Stimulated activated CD4-positive, alpha-beta T cell treated with anti-CD3 and anti-CD28 coated beads, TNF-alpha, amount 100 ng/mL, for 1 hour (primary cell): Measurements from ENCODE around the gene UBE2E2.

Experiments used
- DNase-seq, 3 donors: peaks; one replicate each; pipeline ENCODE4 v3.0.0-alpha.2; 2020; ENCODE audit warnings: low read depth in 3 of 3, low spot score in 1 of 3

UBE2E2 gene

DNA sequence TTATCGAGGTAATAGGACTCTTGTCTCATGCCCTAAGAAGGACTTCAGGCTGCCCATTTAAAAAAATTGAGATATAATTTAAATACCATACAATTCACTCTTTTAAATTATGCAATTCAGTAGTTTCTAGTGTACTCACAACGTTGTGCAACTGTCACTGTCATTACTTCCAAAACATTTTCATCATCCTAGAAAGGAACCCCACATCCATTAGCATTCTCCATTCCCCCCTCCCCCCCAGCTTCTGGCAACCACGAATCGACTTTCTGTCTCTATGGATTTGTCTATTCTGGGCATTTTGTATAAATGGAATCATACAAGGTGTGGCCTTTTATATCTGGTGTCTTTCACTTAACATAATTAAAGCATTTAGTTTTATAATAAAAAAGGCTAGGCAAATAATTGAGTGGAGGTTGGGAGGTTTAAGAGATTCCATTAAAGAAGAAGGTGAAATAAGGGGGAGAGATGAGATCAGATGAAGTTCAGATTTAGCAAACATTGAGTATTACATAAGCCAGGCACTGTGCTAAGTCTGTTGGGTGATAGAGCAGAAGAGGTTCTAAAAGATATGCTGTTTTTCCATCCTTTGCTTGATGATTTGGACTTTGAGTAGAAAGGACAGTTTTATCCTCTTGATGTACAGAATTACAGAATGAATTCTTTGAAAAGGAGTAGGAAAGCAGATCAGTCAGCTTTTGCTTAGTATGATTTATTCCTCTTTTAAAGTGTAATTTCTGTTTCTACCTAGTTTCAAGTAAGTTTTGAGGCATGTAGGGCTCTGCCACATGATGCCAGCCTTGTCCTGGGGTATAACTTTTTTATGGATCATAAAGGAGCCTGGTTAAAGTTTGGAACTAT, 36.3 kb downstream of the UBE2E2 start:
- DNase-seq: no peak

DNA sequence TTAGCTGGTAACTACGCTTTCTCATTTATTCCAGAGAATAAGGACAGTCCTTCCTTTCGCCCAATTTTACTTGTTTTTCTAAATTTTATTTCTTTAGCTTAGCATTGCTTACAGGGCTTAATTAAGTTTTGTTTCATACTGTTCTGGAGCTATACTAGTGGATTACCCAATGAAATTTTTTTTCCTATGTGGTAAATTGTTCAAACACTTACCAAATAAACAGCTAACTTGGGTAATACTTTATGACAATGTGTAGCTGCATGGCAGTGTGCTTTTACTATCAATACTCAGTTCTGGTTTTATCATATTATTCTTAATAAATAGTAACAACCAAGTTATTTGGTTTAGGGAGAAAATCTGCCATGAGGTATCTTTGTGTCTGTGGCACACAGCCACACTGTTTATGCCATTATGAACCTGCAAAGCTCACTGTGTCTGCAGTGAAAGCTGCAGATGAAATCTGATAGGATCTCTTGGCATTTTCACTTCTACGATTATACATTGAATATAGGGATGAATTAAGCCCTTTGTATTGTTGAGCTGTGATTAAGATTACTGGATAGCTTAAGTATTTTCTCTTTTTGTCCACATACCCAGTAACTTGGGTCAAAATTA, 37.2 kb downstream of the UBE2E2 start:
- DNase-seq: no peak

DNA sequence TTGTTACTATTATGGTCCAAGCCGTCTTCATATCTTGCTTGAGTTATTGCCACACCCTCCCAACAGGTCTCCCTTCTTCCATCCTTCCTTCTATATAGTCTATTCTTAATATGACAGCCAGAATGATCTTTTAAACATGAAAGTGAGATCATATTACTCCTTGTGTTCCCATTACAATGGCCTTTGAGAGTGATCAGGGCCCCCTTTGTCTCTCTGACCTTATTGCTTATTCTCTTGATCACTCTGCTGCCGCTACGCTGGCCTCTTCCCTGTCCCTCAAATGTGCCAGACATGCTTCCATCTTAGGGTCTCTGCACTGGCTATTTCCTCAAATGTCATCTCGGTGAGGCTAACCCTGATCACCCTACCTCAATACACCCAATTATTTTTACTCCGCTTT, 38.1 kb downstream of the UBE2E2 start:
- no peak for DNase-seq

DNA sequence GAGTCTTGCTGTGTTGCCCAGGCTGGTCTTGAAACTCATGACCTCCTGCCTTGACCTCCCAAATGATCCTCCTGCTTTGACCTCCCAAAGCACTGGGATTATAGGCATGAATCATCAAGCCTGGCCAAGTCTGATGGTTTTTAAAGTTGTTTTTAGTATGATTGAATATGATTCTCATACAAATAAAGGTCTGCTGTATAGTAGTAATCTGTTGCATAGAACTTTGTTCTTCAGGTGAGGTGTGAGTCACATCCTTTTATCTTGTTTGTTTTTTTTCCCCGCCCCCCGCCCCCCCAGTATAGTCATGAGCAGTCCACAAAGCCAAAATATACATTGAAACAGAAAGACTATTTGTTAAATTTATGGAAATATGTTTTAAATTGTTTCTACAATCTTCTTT, 39.0 kb downstream of the UBE2E2 start:
- no peak for DNase-seq

DNA sequence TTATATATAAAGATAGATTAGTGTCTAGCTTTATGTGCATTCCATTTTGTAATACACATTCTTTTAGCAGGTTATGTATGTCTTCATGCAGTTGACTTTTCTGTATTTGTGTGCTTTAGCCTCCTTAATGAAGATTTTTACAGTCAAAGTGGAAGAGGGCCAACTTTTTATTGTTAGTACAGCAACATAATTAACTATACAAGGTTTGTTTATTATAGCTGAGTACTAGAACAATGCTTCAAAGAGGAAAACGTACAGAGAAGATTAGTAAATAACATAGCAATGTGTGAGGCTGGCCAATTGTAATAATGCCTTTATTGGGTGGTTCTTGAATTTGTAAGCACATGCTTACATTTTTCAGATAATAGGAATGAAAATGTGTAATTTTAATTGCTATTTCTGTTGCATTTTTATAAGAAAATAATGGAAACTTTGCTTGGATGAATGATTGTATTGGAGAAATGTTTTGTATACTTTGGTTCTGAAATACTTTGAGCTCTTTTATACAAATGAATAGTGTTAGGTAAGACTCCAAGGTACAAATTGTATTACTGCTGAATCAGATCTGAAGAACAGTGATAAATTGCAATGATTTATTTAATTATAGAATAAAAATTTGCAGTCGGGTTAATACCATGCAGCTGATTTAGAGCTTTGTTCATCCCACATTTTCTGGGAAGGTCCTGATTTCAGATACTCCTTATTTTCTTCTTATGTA, 41.4 kb downstream of the UBE2E2 start:
- DNase-seq: no peak

DNA sequence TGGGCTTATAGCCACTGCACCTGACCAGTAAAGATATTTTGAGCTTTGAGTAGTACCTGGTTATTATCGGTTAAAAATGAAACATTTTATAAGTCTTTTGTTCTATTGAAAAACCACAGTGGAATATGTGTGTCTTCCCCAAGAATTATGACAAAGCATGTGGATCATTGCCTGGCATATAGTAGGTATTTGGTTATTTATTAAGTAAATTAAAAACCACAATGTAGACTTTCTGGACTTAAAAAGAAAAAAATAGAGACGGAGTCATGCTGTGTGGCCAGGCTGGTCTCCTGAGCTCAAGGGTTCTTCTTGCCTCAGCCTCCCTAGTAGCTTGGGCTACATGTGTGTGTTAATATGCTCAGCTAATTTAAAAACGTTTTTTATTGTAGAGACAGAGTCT, 43.5 kb downstream of the UBE2E2 start:
- DNase-seq: no peak

DNA sequence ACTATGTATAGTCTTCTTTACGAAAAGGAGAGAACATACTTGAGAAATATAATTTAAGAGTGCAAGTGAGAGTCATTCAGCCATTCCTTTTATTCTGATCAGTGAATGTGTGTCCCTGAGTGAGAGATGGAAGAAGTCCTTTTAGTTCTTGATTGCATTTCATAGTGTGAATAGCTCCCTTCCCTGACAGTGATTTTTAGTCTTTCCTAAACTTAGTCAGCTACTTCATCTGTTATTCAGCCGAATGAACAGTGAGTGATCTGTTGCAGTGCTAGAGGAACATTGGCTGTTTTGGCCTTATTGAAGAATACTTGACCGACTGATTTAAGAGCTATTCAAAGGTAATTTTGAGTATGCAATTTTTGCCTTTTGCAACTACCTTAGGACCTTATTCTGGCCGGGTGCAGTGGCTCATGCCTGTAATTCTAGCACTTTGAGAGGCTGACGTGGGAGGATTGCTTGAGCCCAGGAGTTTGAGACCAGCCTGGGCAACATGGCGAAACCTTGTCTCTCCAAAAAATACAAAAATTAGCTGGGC, 45.5 kb downstream of the UBE2E2 start:
- DNase-seq: no peak

DNA sequence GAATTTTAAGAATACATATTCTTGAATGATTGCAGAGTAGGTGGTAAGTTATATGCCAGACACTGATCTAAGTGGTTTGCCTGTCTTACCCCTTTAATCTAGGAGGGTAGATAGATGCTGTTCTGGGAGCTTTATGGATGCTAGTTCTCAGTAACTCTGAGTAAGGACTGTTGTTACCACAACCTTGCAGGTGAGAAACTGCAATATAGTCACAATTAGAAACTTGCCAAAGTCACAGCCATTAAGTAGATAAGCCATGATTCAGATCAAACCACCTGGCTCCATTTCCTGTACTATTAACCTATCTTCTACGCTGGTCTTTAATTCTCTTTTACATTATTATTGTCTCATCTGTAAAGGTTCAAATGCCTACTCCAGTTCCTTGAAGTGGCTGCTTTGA, 46.8 kb downstream of the UBE2E2 start:
- no peak for DNase-seq

DNA sequence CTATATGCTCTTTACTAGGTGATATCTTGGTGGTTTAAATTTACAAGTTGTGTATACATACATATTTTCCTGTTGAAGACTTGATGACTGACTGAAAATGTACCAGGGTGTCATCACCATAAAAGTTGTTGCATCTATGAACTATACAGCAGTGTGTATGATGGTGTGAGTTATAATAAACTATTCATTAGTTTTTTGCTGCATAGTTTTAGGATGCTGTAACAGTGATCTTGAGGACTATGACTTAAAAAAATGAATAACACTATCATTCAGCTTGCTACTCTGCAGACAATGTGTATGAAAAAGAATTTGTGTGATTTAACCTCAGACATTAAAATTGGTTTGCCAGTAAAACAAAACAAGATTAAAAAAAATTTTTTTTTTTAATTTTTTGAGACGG, 49.0 kb downstream of the UBE2E2 start:
- no peak for DNase-seq

DNA sequence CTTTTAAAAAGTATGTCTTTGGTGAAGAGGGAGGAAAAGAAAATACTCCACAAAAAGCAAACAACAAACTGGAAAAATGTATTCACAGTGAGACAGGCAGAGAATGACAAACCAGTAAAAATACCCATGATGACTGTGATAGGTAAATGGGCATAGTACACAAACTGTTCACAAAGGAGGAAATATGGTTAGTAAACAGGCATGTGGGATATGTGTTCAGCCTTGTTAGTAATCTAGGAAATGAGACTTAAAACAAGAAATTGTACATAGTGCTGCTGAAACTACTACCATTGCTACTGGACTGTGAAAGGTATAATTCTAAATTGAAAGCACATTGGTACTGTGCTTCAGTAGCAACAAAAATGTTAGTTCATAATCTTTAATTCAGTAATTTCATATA, 50.1 kb downstream of the UBE2E2 start:
- DNase-seq: no peak

DNA sequence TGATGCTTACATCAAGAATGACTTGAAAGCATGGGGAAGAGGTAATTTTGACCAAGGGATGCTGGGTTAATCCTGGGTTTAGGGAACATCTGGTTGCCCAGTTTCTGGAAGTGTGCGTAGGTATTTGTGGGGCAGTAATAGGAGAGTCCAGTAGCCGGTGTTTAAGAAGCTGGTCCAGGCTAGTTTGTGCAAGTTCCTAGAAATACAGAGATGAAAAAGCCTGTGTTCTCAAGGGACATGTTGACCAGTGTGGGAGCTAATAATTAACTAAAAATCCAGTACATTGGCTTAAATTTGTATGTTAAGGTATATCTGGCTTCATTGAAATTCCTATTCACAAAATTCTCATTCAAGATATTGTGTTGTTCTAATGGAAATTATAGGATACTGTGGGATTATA, 51.2 kb downstream of the UBE2E2 start:
- DNase-seq: no peak

DNA sequence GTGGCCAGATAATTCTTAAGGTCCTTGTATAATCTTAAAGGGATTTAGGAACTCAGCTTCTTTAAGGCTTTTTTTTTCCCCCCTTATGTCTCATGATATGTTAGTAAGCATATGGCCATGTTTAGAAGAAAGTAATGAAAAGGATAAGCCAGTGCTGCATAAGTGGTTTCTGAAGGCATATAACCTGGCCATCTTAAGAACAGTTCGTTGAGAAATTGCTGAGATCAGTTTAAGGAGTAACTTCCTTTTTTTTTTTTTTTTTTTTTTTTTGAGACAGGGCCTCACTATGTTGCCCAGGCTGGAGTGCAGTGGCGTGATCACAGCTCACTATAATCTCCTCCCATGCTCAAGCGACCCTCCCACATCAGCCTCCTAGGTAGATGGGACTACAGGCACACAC, 51.7 kb downstream of the UBE2E2 start:
- no peak for DNase-seq

DNA sequence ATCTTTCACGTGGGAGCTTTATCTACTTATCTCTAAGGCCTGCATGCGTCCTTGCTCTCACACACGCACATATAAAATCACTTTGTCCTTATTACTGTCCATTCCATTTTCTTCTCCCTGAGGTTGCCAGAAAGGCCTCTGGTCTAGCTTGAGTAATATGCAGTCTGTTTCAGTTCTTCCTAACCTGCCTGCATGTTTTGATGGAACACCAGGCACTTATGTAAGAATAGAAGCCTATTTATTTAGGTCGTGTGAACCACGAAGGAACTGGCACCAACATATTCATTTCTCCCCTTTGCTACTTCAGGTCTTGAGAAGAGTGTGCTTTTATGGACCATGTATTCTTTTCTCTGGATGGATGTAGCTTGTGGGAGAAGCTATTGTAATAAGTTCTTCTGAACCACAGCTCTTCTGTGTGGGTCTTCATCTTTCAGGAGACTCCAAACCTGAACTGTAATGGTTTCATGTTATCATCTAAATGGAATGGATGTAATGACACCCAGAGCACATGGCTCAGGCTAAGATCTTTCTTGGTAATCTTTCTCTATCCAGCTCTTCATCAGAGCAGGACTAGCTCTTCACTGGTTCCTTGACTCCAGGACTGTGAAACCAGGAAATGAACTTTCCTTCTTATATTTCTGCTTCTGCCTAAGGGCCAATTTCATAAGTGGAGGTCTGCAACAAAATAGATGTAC, 53.8 kb downstream of the UBE2E2 start:
- no peak for DNase-seq

DNA sequence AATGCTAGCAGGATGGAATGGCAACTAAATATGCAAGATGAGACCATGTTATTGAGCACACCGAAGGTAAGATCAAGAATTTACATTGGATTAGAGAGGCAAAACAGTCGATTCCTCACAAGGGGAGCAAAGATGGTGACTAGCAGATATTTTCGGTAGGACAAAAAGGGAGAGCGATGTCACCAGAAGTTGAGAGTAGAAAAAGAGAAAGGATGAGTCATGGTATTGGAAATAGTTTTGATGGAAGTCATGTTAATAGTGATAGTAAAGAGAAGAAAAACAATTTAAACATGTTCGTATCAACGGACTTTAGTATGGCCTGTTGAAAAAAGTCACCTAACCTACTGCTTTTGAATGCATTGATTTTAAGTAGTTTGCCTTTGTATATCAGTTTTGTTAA, 55.0 kb downstream of the UBE2E2 start:
- no peak for DNase-seq

DNA sequence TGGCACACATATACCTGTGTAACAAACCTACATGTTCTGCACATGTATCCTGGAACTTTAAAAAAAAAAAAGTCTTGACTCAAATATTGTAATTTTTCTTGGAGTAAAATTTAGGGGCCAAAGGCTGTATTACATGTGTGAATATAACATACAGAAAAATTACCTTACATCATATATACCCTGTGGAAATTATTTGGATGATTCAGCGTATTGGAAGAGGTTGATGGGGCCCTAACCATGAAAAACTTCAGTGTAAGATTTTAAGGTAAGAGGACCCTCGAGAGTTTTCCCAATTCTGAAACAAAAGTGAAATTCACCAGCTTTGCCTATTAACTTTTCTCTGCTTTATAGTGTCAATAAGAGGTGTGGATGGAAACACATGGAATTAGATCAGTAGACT, 56.4 kb downstream of the UBE2E2 start:
- no peak for DNase-seq

DNA sequence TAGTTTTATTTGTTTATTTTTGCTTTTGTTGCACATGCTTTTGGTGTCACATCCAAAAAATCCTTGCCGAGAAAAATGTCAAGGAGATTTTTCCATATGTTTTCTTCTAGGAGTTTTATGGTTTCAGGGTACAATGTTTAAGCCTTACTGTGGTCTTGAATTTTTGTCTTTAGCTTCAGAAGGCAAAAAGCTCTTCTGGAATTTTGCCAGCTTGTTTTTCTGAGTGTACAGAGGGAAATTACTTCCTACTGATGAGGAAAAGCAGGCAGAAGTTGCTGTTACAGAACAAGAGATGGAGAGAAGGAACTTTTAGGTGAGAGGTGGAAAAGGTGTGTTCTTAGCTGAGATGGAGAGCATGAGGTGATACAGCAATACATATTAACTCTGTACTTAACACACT, 59.6 kb downstream of the UBE2E2 start:
- no peak for DNase-seq

DNA sequence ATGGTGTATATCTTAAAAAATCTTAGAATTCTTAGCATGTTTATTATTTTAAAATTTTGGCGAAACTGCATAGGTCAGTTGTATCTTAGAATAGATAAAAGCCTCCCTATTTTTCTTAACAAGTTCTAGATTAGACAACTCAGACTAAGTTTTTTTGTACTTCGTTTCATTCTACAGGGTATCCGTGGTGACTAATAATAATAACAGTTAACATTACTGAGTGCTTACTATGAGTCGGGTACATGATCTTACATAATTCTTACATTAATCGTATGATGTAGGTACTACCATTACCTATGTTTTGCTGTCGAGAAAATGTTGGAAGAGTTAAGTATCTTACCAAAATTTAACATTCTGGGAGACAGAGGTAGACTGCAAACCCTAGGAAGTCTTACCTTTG, 60.7 kb downstream of the UBE2E2 start:
- DNase-seq: no peak

DNA sequence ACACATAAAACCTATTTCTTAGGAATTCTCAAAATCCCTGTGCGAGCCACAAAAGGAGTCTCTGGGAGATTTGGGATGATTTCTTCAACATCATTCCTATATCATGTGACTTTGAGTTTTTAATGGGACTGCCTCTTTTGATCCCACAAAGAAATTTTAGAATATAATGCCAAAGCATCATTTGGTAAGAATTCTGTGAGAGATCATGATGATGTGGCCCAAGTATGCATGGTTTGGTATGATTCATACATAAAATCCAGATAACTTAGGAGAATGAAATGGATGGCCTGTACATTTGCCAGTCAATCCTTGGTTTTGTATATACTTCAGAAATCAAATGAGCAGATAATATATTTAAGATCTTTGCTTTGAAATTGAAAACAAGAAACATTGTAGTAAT, 61.3 kb downstream of the UBE2E2 start:
- DNase-seq: no peak

DNA sequence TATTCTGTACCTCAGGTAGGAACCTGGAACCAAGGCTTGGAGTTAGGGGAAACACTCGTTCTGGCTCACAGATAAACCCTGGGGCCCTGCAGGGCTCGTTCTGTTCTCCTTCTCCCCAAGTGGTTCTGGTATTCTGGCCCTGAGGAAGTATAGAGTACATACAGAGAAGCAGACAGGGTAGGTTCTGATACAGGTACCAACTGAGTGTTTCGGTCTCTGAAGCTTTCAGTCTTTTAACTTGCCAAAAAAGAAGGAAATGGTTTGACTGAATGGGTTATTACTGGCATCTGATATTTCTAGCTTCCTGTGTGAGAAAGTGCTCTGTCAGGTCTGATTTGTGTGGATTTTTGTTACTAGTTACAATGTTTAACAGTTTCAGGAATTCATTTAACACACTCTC, 67.3 kb downstream of the UBE2E2 start:
- no peak for DNase-seq

DNA sequence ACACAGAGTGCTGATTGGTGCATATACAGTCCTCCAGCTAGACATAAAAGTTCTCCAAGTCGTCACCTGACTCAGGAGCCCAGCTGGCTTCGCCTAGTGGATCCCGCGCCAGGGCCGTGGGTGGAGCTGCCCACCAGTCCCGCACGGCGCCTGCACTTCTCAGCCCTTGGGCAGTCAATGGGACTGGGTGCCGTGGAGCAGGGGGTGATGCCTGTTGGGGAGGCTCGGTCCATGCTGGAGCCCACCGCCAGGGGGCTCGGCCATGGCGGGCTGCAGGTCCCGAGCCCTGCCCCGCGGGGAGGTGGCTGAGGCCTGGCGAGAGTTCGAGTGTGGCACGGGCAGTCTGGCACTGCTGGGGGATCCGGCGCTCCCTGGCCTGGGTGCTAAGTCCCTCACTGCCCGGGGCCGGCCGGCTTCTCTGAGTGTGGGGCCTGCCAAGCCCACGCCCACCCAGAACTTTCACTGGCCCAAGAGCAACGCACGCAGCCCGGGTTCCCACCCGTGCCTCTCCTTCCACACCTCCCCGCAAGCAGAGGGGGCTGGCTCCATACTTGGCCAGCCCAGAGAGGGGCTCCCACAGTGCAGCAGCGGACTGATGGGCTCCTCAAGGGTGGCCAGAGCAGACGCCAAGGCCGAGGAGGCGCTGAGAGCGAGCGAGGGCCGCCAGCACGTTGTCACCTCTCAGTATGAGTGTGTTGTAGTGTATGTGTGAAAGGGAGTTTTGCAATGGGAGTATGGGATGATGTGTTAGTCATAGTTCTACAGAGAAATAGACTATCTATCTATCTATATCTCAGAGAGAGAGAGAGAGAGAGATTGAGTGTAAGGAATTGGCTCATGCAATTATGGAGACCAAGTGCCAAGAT, 69.0 kb downstream of the UBE2E2 start:
- DNase-seq: no peak

DNA sequence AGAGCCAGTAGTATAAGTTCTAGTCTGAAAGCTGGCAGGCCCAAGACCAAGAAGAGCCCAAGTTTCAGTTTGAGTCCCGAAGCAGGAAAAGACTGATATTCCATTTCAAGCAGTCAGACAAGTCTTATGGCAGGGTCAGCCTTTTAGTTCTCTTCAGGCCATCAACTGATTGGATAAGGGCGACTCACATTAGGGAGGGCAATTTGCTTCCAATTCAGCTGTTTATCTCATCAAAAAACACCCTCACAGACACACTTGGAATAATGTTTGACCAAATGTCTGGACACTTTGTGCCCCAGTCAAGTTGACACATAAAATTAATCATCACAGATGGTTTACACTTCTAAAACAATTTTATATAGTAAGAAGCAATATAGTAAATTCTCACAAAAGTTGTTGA, 69.7 kb downstream of the UBE2E2 start:
- DNase-seq: no peak
